Measurements from ENCODE around the gene THADA. TPM values are rescaled to one million over a fixed set of nuclear protein-coding genes. Genes with fewer than 3 reads are reported as not detected.

THADA gene
- total RNA-seq, 1 experiment from 2014 or later, result 29.3 TPM

GRCh38 chr2:43326101-43326825 lies 269.6 kb downstream of the THADA start:
- DNase-seq (ENCODE audit: low read depth), result no peak

- DNase-seq (ENCODE audit: low read depth), result no peak
Observed at GRCh38 chr2:43325107-43325811, 270.6 kb downstream of the THADA start.

- no peak for DNase-seq (ENCODE audit: low read depth)
Observed at GRCh38 chr2:43324259-43325106, 271.4 kb downstream of the THADA start.

- no peak for DNase-seq (ENCODE audit: low read depth)
Observed at GRCh38 chr2:43323857-43324256, 272.0 kb downstream of the THADA start.

- no peak for DNase-seq (ENCODE audit: low read depth)
Observed at GRCh38 chr2:43321446-43321845, 274.4 kb downstream of the THADA start.

- DNase-seq (ENCODE audit: low read depth), result no peak
Observed at GRCh38 chr2:43319541-43319940, 276.3 kb downstream of the THADA start.

GRCh38 chr2:43318791-43319190 lies 277.0 kb downstream of the THADA start:
- no peak for DNase-seq (ENCODE audit: low read depth)

GRCh38 chr2:43317680-43318079 lies 278.2 kb downstream of the THADA start:
- DNase-seq (ENCODE audit: low read depth), result no peak

- no peak for DNase-seq (ENCODE audit: low read depth)
Observed at GRCh38 chr2:43317194-43317593, 278.6 kb downstream of the THADA start.

- no peak for DNase-seq (ENCODE audit: low read depth)
Observed at GRCh38 chr2:43315482-43315881, 280.4 kb downstream of the THADA start.

GRCh38 chr2:43314299-43314927 lies 281.4 kb downstream of the THADA start:
- no peak for DNase-seq (ENCODE audit: low read depth)

- DNase-seq (ENCODE audit: low read depth), result no peak
Observed at GRCh38 chr2:43313642-43314017, 282.2 kb downstream of the THADA start.

- DNase-seq (ENCODE audit: low read depth), result peak; percentile 32
Observed at GRCh38 chr2:43312755-43313641, 282.8 kb downstream of the THADA start.

GRCh38 chr2:43311276-43311675 lies 284.6 kb downstream of the THADA start:
- no peak for DNase-seq (ENCODE audit: low read depth)

- no peak for DNase-seq (ENCODE audit: low read depth)
Observed at GRCh38 chr2:43309935-43310334, 285.9 kb downstream of the THADA start.

- no peak for DNase-seq (ENCODE audit: low read depth)
Observed at GRCh38 chr2:43307973-43308372, 287.9 kb downstream of the THADA start.

GRCh38 chr2:43307046-43307445 lies 288.8 kb downstream of the THADA start:
- no peak for DNase-seq (ENCODE audit: low read depth)

GRCh38 chr2:43306197-43306596 lies 289.6 kb downstream of the THADA start:
- DNase-seq (ENCODE audit: low read depth), result no peak

GRCh38 chr2:43305517-43305916 lies 290.3 kb downstream of the THADA start:
- DNase-seq (ENCODE audit: low read depth), result no peak

GRCh38 chr2:43305012-43305411 lies 290.8 kb downstream of the THADA start:
- DNase-seq (ENCODE audit: low read depth), result no peak

- DNase-seq (ENCODE audit: low read depth), result no peak
Observed at GRCh38 chr2:43303889-43304288, 291.9 kb downstream of the THADA start.

Measured in Daoy (cell line).